Heart right ventricle (tissue), 16 donors: ENCODE measurements around the gene SYT11. TPM values are rescaled to one million over a fixed set of nuclear protein-coding genes. Genes with fewer than 3 reads are reported as not detected.

Source experiments
- ATAC-seq, 8 donors: fragments of 200-7000 bp; cut with Tn5 transposase; one replicate each; pipeline ENCODE4 v1.9.1; 2020; ENCODE audit warnings: mild to moderate bottlenecking in 8 of 8, moderate library complexity in 8 of 8, moderate number of reproducible peaks in 1 of 8
- DNase-seq, 2 donors: peaks; one replicate each; pipeline ENCODE4 v3.0.0-alpha.2; 2020
- H3K27ac ChIP-seq, 10 donors: fragments of 200-600 bp; sonication (generic) in 2 of 10; one replicate each; pipeline versions ENCODE4 v1.5.0 to v1.8.0; 2020 to 2022; ENCODE audit warnings: mild to moderate bottlenecking in 3 of 10
- H3K27me3 ChIP-seq, 7 donors: fragments of 200-600 bp; one replicate each; pipeline ENCODE4 v1.8.0; 2021 to 2022; ENCODE audit warnings: mild to moderate bottlenecking in 2 of 7
- H3K36me3 ChIP-seq, 9 donors: fragments of 200-600 bp; sonication (generic) in 1 of 9; one replicate each; pipeline versions ENCODE4 v1.5.0 to v1.8.0; 2020 to 2022; ENCODE audit warnings: mild to moderate bottlenecking in 2 of 9
- H3K4me1 ChIP-seq, 9 donors: fragments of 200-600 bp; sonication (generic) in 1 of 9; one replicate each; pipeline versions ENCODE4 v1.5.0 to v1.8.0; 2020 to 2022; ENCODE audit warnings: mild to moderate bottlenecking in 4 of 9
- H3K4me3 ChIP-seq, 10 donors: fragments of 200-600 bp; sonication (generic) in 2 of 10; one replicate each; pipeline versions ENCODE4 v1.5.0 to v1.8.0; 2020 to 2022; ENCODE audit warnings: mild to moderate bottlenecking in 7 of 10, moderate library complexity in 2 of 10
- H3K9me3 ChIP-seq, 11 donors: fragments of 200-600 bp in 10 of 11; sonication (generic) in 2 of 11; one replicate each; pipeline versions ENCODE4 v1.5.0 to v1.8.0; 2013 to 2022; ENCODE audit warnings: mild to moderate bottlenecking in 2 of 11, control low read depth in 1 of 11, moderate library complexity in 1 of 11
- CTCF ChIP-seq, 9 donors: fragments of 200-600 bp; sonication (generic) in 2 of 9; IDR thresholded peaks; one replicate each; pipeline versions ENCODE4 v1.5.0 to v1.8.0; 2021 to 2022; ENCODE audit warnings: antibody characterized with exemption in 9 of 9, mild to moderate bottlenecking in 5 of 9, moderate library complexity in 1 of 9
- WGBS, 2 donors: extraction: QIAGEN DNeasy Blood & Tissue Kit; methylation state at CpG; one replicate each; pipeline ENCODE4 v1.1.7; 2013; ENCODE audit warnings: inconsistent platforms in 1 of 2; 5-methylcytosine and 5-hydroxymethylcytosine counted together
- intact Hi-C, 10 donors: fragments of 100-400 bp; cut with DNase I; formaldehyde crosslinking; loops; one replicate each; pipeline versions ENCODE4 v1.11.1 to v1.14.2; 2022
- polyA plus RNA-seq, 2 donors: library from polyadenylated mRNA; stranded (reverse); fragments of 200-250 nt; gene quantifications; one replicate each; pipeline ENCODE4 v1.2.3, GENCODE V29; 2013
- total RNA-seq, 10 donors: library from RNA; stranded (reverse); fragmentation: NEBNext Ultra II Directional in 3 of 10; extraction: Animal tissue kit (Norgen Biotek cat#: 25700) in 3 of 10; gene quantifications; one replicate each; pipeline versions ENCODE4 v1.2.1 to v1.2.4, GENCODE V29; 2021 to 2023
- donor health status: Arrhythmogenic right ventricular cardiomyopathy.
- donor health status: ischemic (EF 13 %, LVEDD 7.1; RV severe dilation, severe dysfunction).
- donor health status: healthy with polysubstance abuse.
- donor health status: DM: no; HTN: yes; CAD: no.
- donor health status: DM: no; HTN: no; CAD: no.
- donor health status: ischemic (EF 25% LVEDD 6.9; RV normal size, moderate dysfunction).
- donor health status: ischemic (EF 25% LVEDD 5.7; RV mildly dilated, moderate dysfunction).
- donor health status: healthy.
- donor health status: DM: yes; HTN: yes; CAD: no.
- donor health status: Ischemic cardiomyopathy.
- donor health status: ischemic (EF 35%, LVEDD 5.7; RV mildly dilated, moderate dysfunction).
- donor health status: nonischemic (EF 11% LVEDD 7.7; RV severe dilation, severe dysfunction).
- donor health status: DM: yes; HTN: yes; CAD: no.
- donor health status: PGD.
- donor health status: ischemic (EF 29% LVEDD 5.4; RV normal size, mild dysfunction).
- donor health status: nonischemic (EF 23%, LVEDD 6.1; RV moderate dilation, normal function).

Gene SYT11
- total and polyA plus RNA-seq, 12 donors = 1.8 to 19.4 (median 12.1) TPM

- Histone ChIP-seq H3K27me3 (no peaks in the 10 kb centered on the region), H3K9me3 (no peaks in the 10 kb centered on the region), H3K36me3 (peaks cover 0 to 7% (median 2%) of the 10 kb centered on the region in 9 donors), H3K4me3 (peak overlapping the region; percentile 11 to 59 (median 52)), H3K4me1 (peaks cover 0 to 50% (median 47%) of the 10 kb centered on the region in 9 donors), H3K27ac (peak overlapping the region; percentile 81 to 96 (median 94))
- peak; percentile 61 to 85 (median 75) for ATAC-seq
- no peak for TF ChIP-seq CTCF (IDR thresholded peaks at IDR 0.05)
- intact Hi-C loops = loop anchor here in 5 of 10 donors (2.0 to 5.0 kb wide), 3 partner anchors 37 to 52 kb away; partner anchors contain the start of gene RIT1 (in 5 of the 5)
- peak; percentile 87 to 94 for DNase-seq
- 2% methylated on average over 33 to 35 of the region's 35 CpGs for WGBS, 2 donors
These were observed 809 bp downstream of the SYT11 start for GRCh38 chr1:155859881-155860871.

- Histone ChIP-seq H3K4me3 (peak overlapping the region in 9 of 10 donors; percentile 32 to 59 (median 52)), H3K27ac (peak overlapping the region; percentile 81 to 96 (median 94)), H3K27me3 (no peaks in the 10 kb centered on the region), H3K4me1 (peaks cover 0 to 46% (median 40%) of the 10 kb centered on the region in 9 donors), H3K36me3 (peaks cover 0 to 3% (median 0%) of the 10 kb centered on the region in 9 donors), H3K9me3 (no peaks in the 10 kb centered on the region)
- DNase-seq = no peak
- ATAC-seq = no peak
- 52 to 59% methylated on average over 2 of the region's 2 CpGs for WGBS, 2 donors
- intact Hi-C loops = loop anchor here in 4 of 10 donors (2.0 to 5.0 kb wide), 3 partner anchors 36 to 51 kb away; partner anchors contain the start of gene RIT1 (in 3 of the 4)
- no peak for TF ChIP-seq CTCF (IDR thresholded peaks at IDR 0.05)
These were observed 1.7 kb downstream of the SYT11 start for GRCh38 chr1:155860970-155861510.

GRCh38 chr1:155861896-155862295 lies 2.5 kb downstream of the SYT11 start:
- 97 to 99% methylated on average over 2 of the region's 2 CpGs for WGBS, 2 donors
- no peaks in the 10 kb centered on the region for H3K9me3 ChIP-seq

More at GRCh38 chr1:155861896-155862295, 2.5 kb downstream of the SYT11 start:
- DNase-seq (no peak), ATAC-seq (no peak)
- Histone ChIP-seq H3K4me1 (peaks cover 0 to 38% (median 35%) of the 10 kb centered on the region in 9 donors), H3K27ac (peak overlapping the region in 7 of 10 donors; percentile 91 to 96 (median 96)), H3K36me3 (peaks cover 0 to 3% (median 0%) of the 10 kb centered on the region in 9 donors), H3K27me3 (no peaks in the 10 kb centered on the region), H3K4me3 (no peak overlapping the region)
- no peak for TF ChIP-seq CTCF (IDR thresholded peaks at IDR 0.05)
- intact Hi-C loops = loop anchor here in 4 of 10 donors (2.0 to 5.0 kb wide), 3 partner anchors 35 to 50 kb away; partner anchors contain the start of gene RIT1 (in 3 of the 4)
